ENCODE data around the gene CTBS.
"Not testable (repeated sequence)": the region's sequence is repeated elsewhere in the genome, so short reads cannot be mapped to it uniquely, and the experiment has no call there.

The CTBS gene

GRCh38 chr1:84573967-84574842 lies at the start of gene CTBS:
Gene CTBS, minus strand, starts transcription at chr1:84574440. Its CDS starts 25 bp downstream, at chr1:84574415.
- peak; percentile 98 for DNase-seq (ENCODE audit: low spot score)

- DNase-seq (ENCODE audit: low spot score): no peak
Observed at GRCh38 chr1:84621553-84621952, 47.3 kb upstream of the CTBS start.

GRCh38 chr1:84620720-84621313 lies 46.6 kb upstream of the CTBS start:
- DNase-seq (ENCODE audit: low spot score): peak; percentile 88

- peak; percentile 68 for DNase-seq (ENCODE audit: low spot score)
Observed at GRCh38 chr1:84619383-84620102, 45.3 kb upstream of the CTBS start.

GRCh38 chr1:84617349-84617748 lies 43.1 kb upstream of the CTBS start:
- DNase-seq (ENCODE audit: low spot score): no peak

- no peak for DNase-seq (ENCODE audit: low spot score)
Observed at GRCh38 chr1:84615790-84616189, 41.5 kb upstream of the CTBS start.

- no peak for DNase-seq (ENCODE audit: low spot score)
Observed at GRCh38 chr1:84613887-84614286, 39.6 kb upstream of the CTBS start.

- no peak for DNase-seq (ENCODE audit: low spot score)
Observed at GRCh38 chr1:84613026-84613425, 38.8 kb upstream of the CTBS start.

GRCh38 chr1:84611796-84612195 lies 37.6 kb upstream of the CTBS start:
- DNase-seq (ENCODE audit: low spot score): no peak

- no peak for DNase-seq (ENCODE audit: low spot score)
Observed at GRCh38 chr1:84611091-84611490, 36.9 kb upstream of the CTBS start.

GRCh38 chr1:84606977-84607376 lies 32.7 kb upstream of the CTBS start:
- no peak for DNase-seq (ENCODE audit: low spot score)

- no peak for DNase-seq (ENCODE audit: low spot score)
Observed at GRCh38 chr1:84605157-84605556, 30.9 kb upstream of the CTBS start.

GRCh38 chr1:84603941-84604830 lies 29.9 kb upstream of the CTBS start:
- peak; percentile 76 for DNase-seq (ENCODE audit: low spot score)

GRCh38 chr1:84603223-84603622 lies 29.0 kb upstream of the CTBS start:
- DNase-seq (ENCODE audit: low spot score): no peak

GRCh38 chr1:84600796-84601195 lies 26.6 kb upstream of the CTBS start:
- DNase-seq (ENCODE audit: low spot score): no peak

GRCh38 chr1:84598846-84599741 lies 24.9 kb upstream of the CTBS start:
- peak; percentile 58 for DNase-seq (ENCODE audit: low spot score)

GRCh38 chr1:84598418-84598817 lies 24.2 kb upstream of the CTBS start:
- no peak for DNase-seq (ENCODE audit: low spot score)

- no peak for DNase-seq (ENCODE audit: low spot score)
Observed at GRCh38 chr1:84597011-84597410, 22.8 kb upstream of the CTBS start.

GRCh38 chr1:84594959-84595358 lies 20.7 kb upstream of the CTBS start:
- DNase-seq (ENCODE audit: low spot score): not testable (repeated sequence)

- no peak for DNase-seq (ENCODE audit: low spot score)
Observed at GRCh38 chr1:84587099-84587498, 12.9 kb upstream of the CTBS start.

GRCh38 chr1:84585803-84586202 lies 11.6 kb upstream of the CTBS start:
- DNase-seq (ENCODE audit: low spot score): no peak

All from AG08395 (cell line).